Activated CD4-positive, alpha-beta T cell treated with anti-CD3 and anti-CD28 coated beads, Interleukin-10, Interleukin-2, amounts not matched to agents 100 ng/mL and 50 ng/mL, durations not matched to agents 16 hours and 8 hours (primary cell): ENCODE measurements around the gene TEX36.
"Not testable (repeated sequence)": the region's sequence is repeated elsewhere in the genome, so short reads cannot be mapped to it uniquely, and the experiment has no call there.

Experiments
- DNase-seq: peaks from one replicate; pipeline ENCODE4 v3.0.0-alpha.2; 2020

The TEX36 gene

DNA sequence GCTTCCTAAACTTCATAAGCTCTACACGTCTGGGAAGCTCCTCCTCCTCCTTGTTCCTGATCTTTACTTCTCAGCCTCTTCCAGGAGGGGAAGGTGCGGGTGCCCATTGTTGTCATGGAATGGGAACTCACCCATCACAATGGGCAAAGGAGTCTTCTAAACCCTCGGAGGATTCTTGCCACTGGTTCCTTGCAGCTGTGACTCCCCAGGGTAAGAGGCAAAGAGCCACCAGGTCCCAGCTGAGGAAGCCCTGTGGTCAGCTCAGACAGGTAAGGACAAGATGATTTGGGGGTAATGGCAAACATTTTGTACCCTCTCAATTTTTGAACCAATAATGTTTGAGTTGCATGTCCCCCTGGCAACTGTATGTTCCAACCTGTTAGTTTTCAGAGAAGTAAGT is at the start of gene TEX36:
Gene TEX36, minus strand, starts transcription at position 101 of the 400 bp plus-strand sequence. CDS start 174 bp downstream, outside the sequence.
- DNase-seq = no peak

GRCh38 chr10:125727436-125727835 is 44.5 kb upstream of the TEX36 start:
- no peak for DNase-seq

DNA sequence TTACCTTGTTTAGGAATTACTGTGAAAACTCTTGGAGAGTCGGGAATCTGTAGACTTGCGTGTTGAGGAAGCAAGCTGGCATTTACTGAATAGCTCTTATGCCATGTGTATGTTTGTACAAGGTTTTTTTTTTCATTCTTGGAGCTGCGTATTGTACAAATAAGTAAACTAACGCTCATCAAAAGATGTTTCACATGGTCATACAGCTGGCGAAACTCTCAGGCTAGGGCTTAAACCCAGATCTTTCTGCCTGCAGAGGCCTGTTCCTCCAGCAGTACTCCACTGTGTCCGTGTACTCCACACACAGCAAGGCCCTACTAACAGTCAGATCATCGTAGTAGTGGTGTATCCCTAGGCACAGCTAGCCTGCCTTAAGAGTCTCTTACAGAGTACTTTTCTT is 44.0 kb upstream of the TEX36 start:
- no peak for DNase-seq

DNA sequence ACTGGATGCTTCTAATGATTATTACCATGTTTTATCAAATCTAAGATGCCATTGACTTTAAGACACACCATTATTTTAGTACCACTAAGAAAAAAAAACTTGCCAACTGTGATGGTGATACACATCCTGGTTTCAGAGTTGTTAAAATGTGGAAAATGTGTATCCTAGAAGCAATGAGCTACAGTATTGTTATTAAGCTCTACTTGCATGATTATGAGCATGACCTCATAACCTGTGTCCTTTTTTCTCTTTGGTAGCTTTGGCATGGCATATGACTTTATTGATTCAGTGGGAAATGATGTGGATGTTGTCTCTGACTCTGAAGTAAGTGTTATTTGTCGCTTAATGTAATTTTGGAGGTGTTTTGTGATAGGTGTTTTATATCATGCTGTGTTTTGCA is 39.8 kb upstream of the TEX36 start:
- no peak for DNase-seq

GRCh38 chr10:125721035-125721434 is 38.1 kb upstream of the TEX36 start:
- DNase-seq = no peak

DNA sequence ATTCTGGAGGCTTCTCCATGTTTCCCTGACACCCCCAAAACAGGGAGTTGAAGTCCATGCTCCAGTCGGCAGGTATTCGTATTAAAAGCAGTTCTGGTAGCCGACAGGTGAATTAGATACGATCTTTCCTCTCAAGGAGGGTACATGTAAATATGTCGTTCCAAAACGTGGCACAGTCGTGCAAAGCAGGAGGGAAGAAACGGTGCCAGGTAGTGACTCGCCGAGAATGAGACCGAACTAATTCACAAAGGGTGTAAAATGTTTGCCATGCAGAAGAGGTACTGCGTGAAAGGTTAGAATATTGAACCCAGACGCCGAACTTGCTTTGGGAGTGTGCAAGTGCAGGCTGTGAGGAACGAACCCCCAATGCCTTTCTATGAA is 37.0 kb upstream of the TEX36 start:
- DNase-seq = no peak

DNA sequence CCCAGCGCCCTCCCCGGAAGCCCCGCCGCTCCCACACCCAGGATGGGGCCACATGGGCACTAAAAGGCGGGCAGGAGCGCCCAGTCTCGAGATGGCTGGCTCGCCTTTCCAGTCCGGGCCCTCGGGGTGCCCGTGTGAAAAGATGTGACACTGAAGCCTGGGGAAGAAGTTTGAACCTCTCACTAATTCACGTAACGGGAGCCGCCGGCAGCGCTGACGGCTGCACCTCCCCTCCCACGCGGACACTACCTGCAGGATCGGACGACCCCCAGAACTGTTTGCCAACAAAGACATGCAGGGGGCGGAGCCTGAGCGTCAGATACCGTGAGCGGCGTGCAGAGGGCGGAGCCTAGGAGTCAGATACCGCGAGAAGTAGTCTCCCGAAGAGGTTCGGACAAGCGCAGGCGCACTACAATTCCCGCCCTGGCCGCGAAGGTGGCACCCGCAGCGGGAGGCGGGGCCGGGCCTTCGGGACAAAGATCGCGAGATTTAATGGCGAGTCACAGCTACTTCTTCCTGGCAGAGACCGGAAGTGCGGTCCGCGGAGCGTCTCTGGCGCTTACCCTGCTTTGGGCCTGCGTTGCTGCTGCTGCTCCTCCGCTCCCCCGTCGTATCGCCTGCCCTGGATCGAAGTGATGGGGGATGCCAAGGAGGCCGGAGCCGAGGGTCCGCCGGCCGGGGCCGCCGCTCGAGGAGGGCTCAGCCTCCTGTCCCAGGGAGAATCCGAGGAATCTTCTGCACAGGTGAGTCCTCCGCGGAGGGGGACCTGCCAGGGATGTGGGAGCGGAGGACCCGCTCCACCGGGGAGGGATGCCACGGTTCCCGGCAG is 36.4 kb upstream of the TEX36 start, which contains the start of gene EDRF1:
Gene EDRF1, plus strand, starts transcription at position 537 of the 829 bp plus-strand sequence. Its CDS starts 99 bp downstream, at position 636.
- DNase-seq = peak; percentile 100

DNA sequence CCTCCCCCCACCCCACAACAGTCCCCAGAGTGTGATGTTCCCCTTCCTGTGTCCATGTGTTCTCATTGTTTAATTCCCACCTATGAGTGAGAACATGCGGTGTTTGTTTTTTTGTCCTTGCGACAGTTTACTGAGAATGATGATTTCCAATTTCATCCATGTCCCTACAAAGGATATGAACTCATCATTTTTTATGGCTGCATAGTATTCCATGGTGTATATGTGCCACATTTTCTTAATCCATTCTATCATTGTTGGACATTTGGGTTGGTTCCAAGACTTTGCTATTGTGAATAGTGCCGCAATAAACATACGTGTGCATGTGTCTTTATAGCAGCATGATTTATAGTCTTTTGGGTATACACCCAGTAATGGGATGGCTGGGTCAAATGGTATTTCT is 31.8 kb upstream of the TEX36 start:
- not testable (repeated sequence) for DNase-seq

- no peak for DNase-seq
Observed at GRCh38 chr10:125711110-125711750, 28.3 kb upstream of the TEX36 start.

DNA sequence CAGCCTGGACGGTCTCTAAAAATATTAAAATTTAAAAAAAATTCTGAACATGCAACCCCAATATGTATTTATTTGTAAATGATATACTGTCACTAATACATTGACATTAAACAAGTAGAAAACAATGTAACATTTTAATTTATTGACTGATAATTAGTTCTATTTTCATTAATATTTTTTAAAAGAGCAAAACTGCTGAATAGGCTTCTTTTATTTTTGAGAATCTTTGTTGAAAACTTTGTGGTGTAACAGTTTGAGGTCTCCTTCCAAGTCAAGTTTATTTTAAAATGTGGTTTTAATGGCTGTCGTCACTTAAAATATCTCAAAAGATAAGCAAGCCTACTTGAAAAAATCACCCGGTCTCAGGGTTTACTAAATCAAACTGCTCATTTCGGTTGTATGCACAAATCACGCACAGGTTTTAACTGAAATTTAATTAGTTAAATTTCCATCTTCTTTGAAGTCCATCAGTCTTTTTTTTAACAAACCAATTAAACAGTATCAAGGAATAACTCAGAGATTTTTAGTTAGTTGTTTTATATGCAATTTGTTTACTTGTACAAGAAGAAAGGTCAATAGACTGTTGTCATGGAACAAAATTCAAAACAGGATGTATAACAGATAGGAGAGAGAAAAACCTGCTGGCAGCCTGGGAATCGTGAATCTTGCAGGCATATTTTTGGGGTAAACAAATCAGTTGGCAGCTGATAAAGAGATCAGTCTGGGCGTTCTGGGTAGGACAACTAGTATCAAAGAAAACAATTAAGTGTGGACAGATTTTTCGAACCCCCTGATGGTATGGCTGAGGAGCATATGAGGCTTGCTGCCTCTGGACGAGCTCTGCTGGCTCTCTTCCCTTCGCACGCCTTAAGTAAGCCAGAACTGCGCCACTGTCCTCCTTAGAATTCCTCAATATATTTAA is 26.9 kb upstream of the TEX36 start:
- DNase-seq = no peak

DNA sequence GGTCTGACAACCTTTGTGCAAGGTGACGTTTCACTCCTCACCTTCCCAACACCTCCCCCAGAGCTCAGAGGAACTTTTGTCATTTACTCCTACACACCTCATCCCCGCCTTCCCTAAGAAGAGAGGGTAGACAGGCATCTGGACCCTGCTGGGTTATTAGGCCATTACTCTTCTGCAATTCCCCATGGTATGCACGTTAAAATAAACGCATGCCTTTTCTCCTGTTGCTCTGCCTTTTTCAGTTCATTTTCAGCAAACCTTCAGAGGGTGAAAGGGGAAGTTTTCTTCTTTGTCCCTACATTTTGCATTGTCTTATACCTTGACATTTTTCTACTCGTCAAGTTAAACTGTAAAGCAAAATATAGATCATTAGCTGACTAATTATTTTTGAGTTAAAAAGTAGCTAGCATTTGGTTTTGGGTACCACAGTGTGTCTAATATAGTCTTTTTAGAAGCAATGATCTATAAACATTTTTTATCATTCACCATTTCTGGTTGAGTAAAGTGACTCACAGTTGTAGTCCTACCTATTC is 26.1 kb upstream of the TEX36 start:
- DNase-seq = no peak

GRCh38 chr10:125707541-125708468 is 24.8 kb upstream of the TEX36 start:
- no peak for DNase-seq

DNA sequence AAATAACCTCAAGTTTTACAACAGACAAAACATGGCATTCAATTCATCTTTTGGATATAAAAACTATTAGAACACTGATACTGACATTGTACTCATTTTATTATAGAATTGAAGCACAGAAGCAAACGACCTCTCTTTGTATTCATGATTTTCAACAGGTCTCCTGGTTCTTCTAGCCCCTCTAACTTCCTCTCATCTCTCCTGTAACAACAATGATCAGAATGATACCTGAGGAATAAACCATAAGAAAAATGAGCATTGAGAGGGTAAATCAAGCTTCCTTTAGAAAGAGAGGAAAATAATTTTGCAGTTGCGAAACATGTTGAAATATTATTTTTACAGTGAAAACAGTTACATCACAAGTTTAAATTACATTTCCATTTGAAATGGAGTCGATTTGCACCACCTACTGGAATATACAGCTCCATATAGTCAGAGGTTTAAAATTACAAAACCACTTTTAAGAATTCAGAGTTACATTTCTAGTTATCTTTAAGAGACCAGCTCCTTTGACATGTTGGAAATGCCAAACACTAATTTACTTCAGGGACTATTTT is 17.5 kb upstream of the TEX36 start:
- no peak for DNase-seq

GRCh38 chr10:125699562-125700143 is 16.7 kb upstream of the TEX36 start:
- DNase-seq = no peak

- DNase-seq = no peak
Observed at GRCh38 chr10:125698481-125698998, 15.6 kb upstream of the TEX36 start.

- DNase-seq = not testable (repeated sequence)
Observed at GRCh38 chr10:125696884-125697283, 13.9 kb upstream of the TEX36 start.

DNA sequence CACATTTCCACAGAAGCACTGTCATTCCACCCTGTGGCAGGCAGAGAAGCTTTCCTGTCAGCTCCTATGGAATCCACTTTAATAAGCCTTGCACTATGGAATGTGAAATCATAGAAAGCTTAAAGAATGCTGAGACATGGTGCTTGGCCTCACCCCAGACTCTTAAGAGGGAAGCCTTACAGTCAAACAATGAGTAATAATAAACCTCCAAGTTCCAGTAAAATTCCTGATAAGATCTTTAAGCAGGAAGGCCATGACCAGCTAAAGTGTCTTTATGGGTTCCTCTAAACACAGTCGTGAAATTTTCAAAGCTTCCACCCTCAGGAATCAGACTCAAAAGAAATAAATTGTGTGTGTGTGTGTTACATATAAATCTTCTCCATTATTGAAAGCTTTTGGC is 11.9 kb upstream of the TEX36 start:
- no peak for DNase-seq

DNA sequence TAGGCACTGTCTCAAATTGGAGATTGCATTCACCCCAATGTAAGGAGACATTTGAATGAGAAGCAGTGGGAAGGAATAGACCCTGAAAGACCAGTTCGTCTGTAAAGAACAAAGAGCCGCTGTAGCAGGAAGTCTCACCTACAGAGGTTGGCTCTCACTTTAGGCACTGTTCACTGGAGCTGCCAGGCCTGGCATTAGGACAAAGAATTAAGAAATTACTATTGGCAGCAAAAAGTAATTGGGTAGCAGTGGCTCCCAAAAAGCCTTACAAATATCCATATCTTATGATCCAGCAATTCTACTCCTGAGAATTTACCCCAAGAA is 10.5 kb upstream of the TEX36 start:
- no peak for DNase-seq

DNA sequence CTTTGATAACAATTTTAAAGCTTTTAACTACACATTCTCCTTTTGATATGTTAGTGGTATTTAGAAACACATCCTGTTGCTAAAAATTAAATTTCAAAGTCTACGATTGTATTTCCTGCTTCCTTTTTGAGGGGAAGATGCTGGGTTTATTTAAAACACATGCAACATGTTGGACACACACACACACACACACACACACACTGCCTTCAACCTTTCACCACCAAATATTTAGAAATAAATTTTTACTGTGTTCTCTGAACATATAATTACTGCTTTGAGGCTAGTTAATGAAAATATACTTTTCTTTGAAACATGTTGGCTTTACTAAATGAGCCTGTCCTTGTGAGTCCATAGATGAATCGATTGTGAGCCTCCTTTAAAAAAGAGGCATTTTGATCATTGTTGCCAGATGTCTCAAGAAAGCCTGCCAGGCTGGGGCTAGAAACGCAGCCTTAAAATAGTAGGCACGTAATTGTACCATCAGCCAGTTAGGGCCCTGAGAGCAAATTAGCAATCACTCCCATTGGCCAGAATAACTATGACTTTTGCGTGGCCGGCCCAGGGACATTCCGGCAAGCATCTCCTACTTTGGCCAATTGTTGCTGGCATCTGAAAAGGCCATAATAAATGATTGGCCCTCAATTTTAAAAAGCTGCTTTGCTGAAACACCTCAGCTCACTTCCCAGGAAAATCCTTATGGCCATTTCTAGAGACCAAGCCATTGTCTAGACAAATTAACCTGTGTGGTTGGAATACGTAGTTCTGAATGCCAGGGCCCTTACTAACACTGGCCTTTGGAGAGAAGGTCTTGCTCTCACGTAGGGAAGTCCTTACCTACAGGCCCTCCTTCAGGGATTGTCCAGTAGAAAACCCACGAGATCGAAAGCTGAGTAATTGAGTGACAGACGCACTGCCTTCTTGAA is 9.9 kb upstream of the TEX36 start:
- DNase-seq = no peak

DNA sequence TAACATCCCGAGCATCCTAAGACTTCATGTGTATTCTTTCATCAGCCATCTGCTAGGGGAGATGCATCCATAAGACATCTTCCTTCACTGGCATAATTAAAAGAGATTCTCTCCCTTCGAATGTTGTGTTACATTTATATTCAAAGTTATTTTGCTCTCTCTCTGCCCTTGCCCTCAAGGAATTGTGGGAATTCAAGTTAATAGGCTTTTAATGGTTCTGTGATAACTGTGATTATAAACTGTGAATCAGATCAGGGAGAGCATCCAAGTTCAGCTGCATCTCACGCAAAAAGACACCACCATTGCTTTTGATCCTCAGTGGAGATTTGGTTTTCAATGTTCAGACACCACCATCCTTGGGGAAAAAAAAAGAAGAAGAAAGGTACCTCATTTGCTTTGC is 9.2 kb upstream of the TEX36 start:
- DNase-seq = no peak
